K562 (cell line): Measurements from ENCODE around the gene USP11. TPM values are rescaled to one million over a fixed set of nuclear protein-coding genes. Genes with fewer than 3 reads are reported as not detected.

Experiments
- BRD4 ChIP-seq: fragments of 200-600 bp; sonication (generic); IDR thresholded peaks from 2 replicates; pipeline ENCODE4 v1.6.1; 2017; ENCODE audit warnings: inconsistent platforms
- CAMTA2 ChIP-seq: fragments of 250-450 bp; sonication (Bioruptor Pico); conservative IDR thresholded peaks from 2 replicates; pipeline ENCODE4 v1.5.1; 2022
- DACH1 ChIP-seq: fragments of 450-650 bp; IDR thresholded peaks from 2 replicates; pipeline ENCODE4 v1.6.1; 2018; ENCODE audit not compliant: partially characterized antibody
- ESRRA ChIP-seq: fragments of 450-650 bp; IDR thresholded peaks from 2 replicates; pipeline ENCODE4 v1.6.1; 2014; ENCODE audit warnings: low read depth, mild to moderate bottlenecking, moderate library complexity, borderline replicate concordance
- ETS1 ChIP-seq: conservative IDR thresholded peaks from 2 replicates; pipeline ENCODE4 v1.6.1; 2011; ENCODE audit warnings: low read depth, mild to moderate bottlenecking, low read length; ENCODE audit not compliant: control insufficient read depth
- FOXK2 ChIP-seq, 2 experiments: fragments of 450-650 bp; IDR thresholded peaks in 1 of 2; conservative IDR thresholded peaks in 1 of 2; 2 replicates each; pipeline ENCODE4 v1.6.1; 2016; ENCODE audit warnings: low read depth in 2 of 2, mild to moderate bottlenecking in 1 of 2
- GMEB1 ChIP-seq: fragments of 250-450 bp; sonication (Bioruptor Pico); IDR thresholded peaks from 2 replicates; pipeline ENCODE4 v1.4.0; 2020; ENCODE audit warnings: mild to moderate bottlenecking
- HLTF ChIP-seq: fragments of 450-650 bp; IDR thresholded peaks from 2 replicates; pipeline ENCODE4 v1.6.1; 2016
- HMG20B ChIP-seq: fragments of 250-450 bp; sonication (Bioruptor Pico); IDR thresholded peaks from 2 replicates; pipeline ENCODE4 v1.5.0; 2021; ENCODE audit warnings: mild to moderate bottlenecking
- KAT7 ChIP-seq: sonication (generic); formaldehyde crosslinking; IDR thresholded peaks from 2 replicates; pipeline ENCODE4 v1.8.0; 2022; ENCODE audit warnings: missing genetic modification reagents, mild to moderate bottlenecking, borderline replicate concordance
- LEF1 ChIP-seq: fragments of 450-650 bp; IDR thresholded peaks from 2 replicates; pipeline ENCODE4 v1.6.1; 2016; ENCODE audit warnings: mild to moderate bottlenecking
- NCOA1 ChIP-seq: fragments of 450-650 bp; IDR thresholded peaks from 2 replicates; pipeline ENCODE4 v1.6.1; 2016; ENCODE audit warnings: low read depth
- NEUROD1 ChIP-seq: fragments of 150-350 bp; IDR thresholded peaks from 2 replicates; pipeline ENCODE4 v1.6.1; 2014; ENCODE audit warnings: borderline replicate concordance, low read length, low read depth; ENCODE audit not compliant: partially characterized antibody
- POLR2A ChIP-seq: fragments of 450-650 bp; conservative IDR thresholded peaks from 2 replicates; pipeline ENCODE4 v1.6.1; 2016
- PRMT5 ChIP-seq: sonication (generic); formaldehyde crosslinking; IDR thresholded peaks from 2 replicates; pipeline ENCODE4 v1.5.0; 2020; ENCODE audit warnings: missing genetic modification reagents
- RBM39 ChIP-seq: fragments of 200-400 bp; formaldehyde crosslinking; optimal IDR thresholded peaks from 2 replicates; pipeline ENCODE3; 2018; ENCODE audit warnings: low read depth, low read length
- SAFB2 ChIP-seq: fragments of 200-400 bp; formaldehyde crosslinking; IDR thresholded peaks from 2 replicates; pipeline ENCODE4 v1.6.1; 2018; ENCODE audit warnings: borderline replicate concordance, low read length, low read depth, moderate library complexity; ENCODE audit not compliant: severe bottlenecking
- SMAD1 ChIP-seq: fragments of 150-350 bp; IDR thresholded peaks from 2 replicates; pipeline ENCODE4 v1.6.1; 2014; ENCODE audit warnings: low read length, low read depth; ENCODE audit not compliant: partially characterized antibody
- SMAD3 ChIP-seq: fragments of 450-650 bp; formaldehyde crosslinking; conservative IDR thresholded peaks from 2 replicates; pipeline ENCODE4 v1.4.0; 2020; ENCODE audit warnings: mild to moderate bottlenecking
- TEAD2 ChIP-seq: fragments of 450-650 bp; IDR thresholded peaks from 2 replicates; pipeline ENCODE4 v1.6.1; 2016; ENCODE audit warnings: missing genetic modification characterization, control low read depth, missing compliant biosample characterization
- ZKSCAN1 ChIP-seq: fragments of 150-350 bp; IDR thresholded peaks from 2 replicates; pipeline ENCODE4 v1.6.1; 2016; ENCODE audit warnings: low read depth, low read length
- ZNF133 ChIP-seq: fragments of 250-450 bp; sonication (Bioruptor Pico); IDR thresholded peaks from 2 replicates; pipeline ENCODE4 v1.4.0; 2020; ENCODE audit warnings: mild to moderate bottlenecking
- ZNF830 ChIP-seq: fragments of 250-450 bp; sonication (Bioruptor Pico); IDR thresholded peaks from 2 replicates; pipeline ENCODE4 v1.5.0; 2021; ENCODE audit warnings: mild to moderate bottlenecking
- polyA plus RNA-seq, 8 experiments: library from polyadenylated mRNA; depleted of rRNA in 4 of 8; stranded (reverse) in 5 of 8; unstranded in 3 of 8; fragments of >200 nt; fragmentation: Nextera tagmentation in 2 of 8; fragmentation: Illumina TruSeq in 1 of 8; extraction: Ambion mirVana in 2 of 8; extraction: Trizol in 1 of 8; gene quantifications; 2 replicates each; pipeline versions ENCODE4 v1.2.1 to v1.2.3, GENCODE V29; 2011 to 2014; ENCODE audit warnings: inconsistent platforms in 1 of 8, missing spikeins in 1 of 8
- total RNA-seq, 7 experiments: library from RNA; depleted of rRNA in 6 of 7; stranded (reverse); fragments of >200 nt in 6 of 7; fragmentation: Illumina TruSeq in 2 of 7; extraction: Trizol in 2 of 7; gene quantifications; 2 replicates each; pipeline versions ENCODE4 v1.2.1 to v1.2.3, GENCODE V29; 2011 to 2021; ENCODE audit warnings: low replicate concordance in 1 of 7
- TF ChIP-seq, protein P1 (sequence below), 2 experiments: fragments of 450-650 bp in 1 of 2; sonication (generic) in 1 of 2; formaldehyde crosslinking; conservative IDR thresholded peaks; 2 replicates each; pipeline versions ENCODE4 v1.4.0 to v1.8.1; 2020 to 2022; ENCODE audit warnings: mild to moderate bottlenecking in 1 of 2, missing genetic modification reagents in 1 of 2
- TF ChIP-seq, protein P2 (sequence below): sonication (generic); formaldehyde crosslinking; IDR thresholded peaks from 2 replicates; pipeline ENCODE4 v1.4.0; 2020; ENCODE audit warnings: mild to moderate bottlenecking, missing genetic modification reagents

The USP11 gene
- total and polyA plus RNA-seq, 9 of the 15 experiments (the other 6 are each of a cell fraction or from before 2014, with no cell fraction given): 2.5 to 29.0 (median 11.7) TPM

- TF ChIP-seq, protein P1, sequence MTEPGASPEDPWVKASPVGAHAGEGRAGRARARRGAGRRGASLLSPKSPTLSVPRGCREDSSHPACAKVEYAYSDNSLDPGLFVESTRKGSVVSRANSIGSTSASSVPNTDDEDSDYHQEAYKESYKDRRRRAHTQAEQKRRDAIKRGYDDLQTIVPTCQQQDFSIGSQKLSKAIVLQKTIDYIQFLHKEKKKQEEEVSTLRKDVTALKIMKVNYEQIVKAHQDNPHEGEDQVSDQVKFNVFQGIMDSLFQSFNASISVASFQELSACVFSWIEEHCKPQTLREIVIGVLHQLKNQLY (CRISPR knock-in tag; conservative IDR thresholded peaks at IDR 0.05): no peak
- TF ChIP-seq LEF1 (no peak), GMEB1 (0 out of 2 replicates have a peak, but pooled peaks have one; percentile 23), ZNF133 (no peak), SMAD1 (no peak), ZNF830 (CRISPR knock-in tag) (0 out of 2 replicates have a peak, but pooled peaks have one; percentile 81), FOXK2 (conservative IDR thresholded peaks at IDR 0.05 in 1 of 2, IDR thresholded peaks at IDR 0.05 in 1 of 2; ENCODE audit: low read depth in 2 of 2) (peak; percentile 81 to 82; a peak in 3 of 4 replicates), PRMT5 (CRISPR knock-in tag) (no peak), CAMTA2 (no peak), SMAD3 (CRISPR knock-in tag) (no peak), DACH1 (no peak), SAFB2 (no peak), TEAD2 (tag) (peak; percentile 56; the same call in 1 of the 2 replicates), NEUROD1 (no peak), POLR2A (peak; percentile 94), ZKSCAN1 (no peak), ETS1 (0 out of 2 replicates have a peak, but pooled peaks have one; percentile 45), RBM39 (no peak), NCOA1 (no peak), HMG20B (CRISPR knock-in tag) (no peak), KAT7 (no peak; the same call in 1 of the 2 replicates), BRD4 (no peak; the same call in 1 of the 2 replicates), HLTF (peak; percentile 32; the same call in 1 of the 2 replicates), ESRRA (peak; percentile 78; the same call in 1 of the 2 replicates)
- TF ChIP-seq, protein P2, sequence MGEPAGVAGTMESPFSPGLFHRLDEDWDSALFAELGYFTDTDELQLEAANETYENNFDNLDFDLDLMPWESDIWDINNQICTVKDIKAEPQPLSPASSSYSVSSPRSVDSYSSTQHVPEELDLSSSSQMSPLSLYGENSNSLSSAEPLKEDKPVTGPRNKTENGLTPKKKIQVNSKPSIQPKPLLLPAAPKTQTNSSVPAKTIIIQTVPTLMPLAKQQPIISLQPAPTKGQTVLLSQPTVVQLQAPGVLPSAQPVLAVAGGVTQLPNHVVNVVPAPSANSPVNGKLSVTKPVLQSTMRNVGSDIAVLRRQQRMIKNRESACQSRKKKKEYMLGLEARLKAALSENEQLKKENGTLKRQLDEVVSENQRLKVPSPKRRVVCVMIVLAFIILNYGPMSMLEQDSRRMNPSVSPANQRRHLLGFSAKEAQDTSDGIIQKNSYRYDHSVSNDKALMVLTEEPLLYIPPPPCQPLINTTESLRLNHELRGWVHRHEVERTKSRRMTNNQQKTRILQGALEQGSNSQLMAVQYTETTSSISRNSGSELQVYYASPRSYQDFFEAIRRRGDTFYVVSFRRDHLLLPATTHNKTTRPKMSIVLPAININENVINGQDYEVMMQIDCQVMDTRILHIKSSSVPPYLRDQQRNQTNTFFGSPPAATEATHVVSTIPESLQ (CRISPR knock-in tag): no peak
Measured at GRCh38 chrX:47193475-47194193, 39.2 kb upstream of the USP11 start, which contains the start of gene UBA1 (continued).
